ENCODE measurements around the gene VOPP1.

The VOPP1 gene

GRCh38 chr7:55429835-55430499 is 142.3 kb downstream of the VOPP1 start:
- DNase-seq: no peak

GRCh38 chr7:55427800-55428199 is 144.5 kb downstream of the VOPP1 start:
- no peak for DNase-seq

- DNase-seq: no peak
These were observed 145.0 kb downstream of the VOPP1 start for GRCh38 chr7:55427342-55427741.

- DNase-seq: no peak
These were observed 145.6 kb downstream of the VOPP1 start for GRCh38 chr7:55426676-55427075.

- DNase-seq: no peak
These were observed 147.1 kb downstream of the VOPP1 start for GRCh38 chr7:55425141-55425752.

- DNase-seq: no peak
These were observed 148.4 kb downstream of the VOPP1 start for GRCh38 chr7:55423891-55424290.

- DNase-seq: no peak
These were observed 149.0 kb downstream of the VOPP1 start for GRCh38 chr7:55423277-55423711.
